Measurements from ENCODE around the gene LRRC25. TPM values are rescaled to one million over a fixed set of nuclear protein-coding genes. Genes with fewer than 3 reads are reported as not detected.

The LRRC25 gene
- total RNA-seq, 1 experiment from 2014 or later = not detected

GRCh38 chr19:18431351-18432197 is 34.2 kb upstream of the LRRC25 start:
- no peaks in the 10 kb centered on the region; a peak in 1 of 5 replicates for H3K9me3 Mint-ChIP-seq
- H3K36me3 Mint-ChIP-seq (ENCODE audit: insufficient read depth in 1 of 3, low read depth in 3 of 3) = peaks cover 2 to 21% (median 19%) of the 10 kb centered on the region in 3 experiments; a peak in 6 of 7 replicates
- no peaks in the 10 kb centered on the region; the same call in 1 of the 2 replicates for H3K4me1 ChIP-seq (ENCODE audit: insufficient read depth, low read length)
- H3K4me2 ChIP-seq (ENCODE audit: insufficient read depth, insufficient read length, low read length) = no peak overlapping the region
- H3K27me3 ChIP-seq (ENCODE audit: insufficient read depth, low read length) = no peaks in the 10 kb centered on the region
- no peak for DNase-seq
- WGBS (ENCODE audit: extremely low coverage, insufficient read length, low lambda C conversion rate) = no CpG with 5 or more reads among the region's 34 CpGs
- H2BK15ac ChIP-seq (ENCODE audit: low read depth, low read length) = no peak overlapping the region
- H3K79me2 ChIP-seq (ENCODE audit: insufficient read depth, low read length) = no peaks in the 10 kb centered on the region
- no peak overlapping the region for H4K91ac ChIP-seq (ENCODE audit: insufficient read length, low read depth, low read length)
- H3K27ac ChIP-seq (ENCODE audit: insufficient read length, low read depth, low read length) = no peak overlapping the region
- no peak overlapping the region for H2AFZ ChIP-seq (ENCODE audit: low read length)
- H3K4ac ChIP-seq (ENCODE audit: low read depth, low read length) = no peak overlapping the region
- TF ChIP-seq CTCF (conservative IDR thresholded peaks at IDR 0.05) = no peak
- peaks cover 3% of the 10 kb centered on the region for H4K20me1 ChIP-seq (ENCODE audit: control insufficient read depth, insufficient read depth, insufficient read length)
- H4K8ac ChIP-seq (replicated peaks; ENCODE audit: insufficient read length, low read depth, low read length) = no peak overlapping the region
- no peak overlapping the region for H3K9ac ChIP-seq (ENCODE audit: extremely low read depth, insufficient read length, low read length)
- H4K5ac ChIP-seq (ENCODE audit: insufficient read length, low read depth, low read length) = no peak overlapping the region
- no peaks in the 10 kb centered on the region for H3K9me3 ChIP-seq (ENCODE audit: control insufficient read depth, low read depth, low read length)
- H3K4me3 Mint-ChIP-seq = peak overlapping the region in 1 of 2 experiments; percentile 41; a peak in 2 of 5 replicates
- H2AK5ac ChIP-seq (ENCODE audit: insufficient read length, low read length) = no peak overlapping the region
- no peak overlapping the region for H3T11ph ChIP-seq (ENCODE audit: low read length)
- peaks cover 2% of the 10 kb centered on the region for H3K27me3 Mint-ChIP-seq (ENCODE audit: low read depth)
- H3K79me1 ChIP-seq (ENCODE audit: insufficient read depth, low read depth, low read length, poor library complexity, severe bottlenecking) = no peaks in the 10 kb centered on the region
- no peak overlapping the region for H2BK20ac ChIP-seq (ENCODE audit: low read depth, low read length, poor library complexity, severe bottlenecking)
- H3K27ac Mint-ChIP-seq = no peak overlapping the region
- H3K56ac ChIP-seq (ENCODE audit: insufficient read length, low read depth, low read length) = no peak overlapping the region
- no peak overlapping the region for H3K23ac ChIP-seq (ENCODE audit: insufficient read length, low read depth, low read length)
- H3K18ac ChIP-seq (ENCODE audit: insufficient read length, low read depth, low read length) = no peak overlapping the region
- no peak overlapping the region for H2BK5ac ChIP-seq (ENCODE audit: insufficient read length, low read length)
- no peak overlapping the region for H3K14ac ChIP-seq (ENCODE audit: insufficient read depth, low read length)
- H3K4me1 Mint-ChIP-seq = peaks cover 18 to 25% of the 10 kb centered on the region in 2 experiments
- H2BK120ac ChIP-seq (ENCODE audit: low read depth, low read length, poor library complexity, severe bottlenecking) = no peak overlapping the region
- H3K23me2 ChIP-seq (ENCODE audit: insufficient read length, low read depth, low read length, poor library complexity, severe bottlenecking) = peaks cover 8% of the 10 kb centered on the region
- no peak overlapping the region for H2BK12ac ChIP-seq (ENCODE audit: insufficient read length, low read depth, low read length)
